DOHH2 (cell line): ENCODE data around the gene PEX26.

Experiments used
- EZH2phosphoT487 ChIP-seq: fragments of 200-600 bp; sonication (generic); IDR thresholded peaks from 2 replicates; pipeline ENCODE4 v1.6.1; 2017; ENCODE audit warnings: borderline replicate concordance, mild to moderate bottlenecking, antibody characterized with exemption, low read length, moderate library complexity, mixed read lengths
- TF ChIP-seq, protein P1 (sequence below): fragments of 200-600 bp; sonication (generic); IDR thresholded peaks from one replicate; pipeline ENCODE4 v1.5.1; 2014; ENCODE audit warnings: antibody characterized with exemption, mild to moderate bottlenecking, low read depth, low read length; ENCODE audit not compliant: poor library complexity, severe bottlenecking

DNA sequence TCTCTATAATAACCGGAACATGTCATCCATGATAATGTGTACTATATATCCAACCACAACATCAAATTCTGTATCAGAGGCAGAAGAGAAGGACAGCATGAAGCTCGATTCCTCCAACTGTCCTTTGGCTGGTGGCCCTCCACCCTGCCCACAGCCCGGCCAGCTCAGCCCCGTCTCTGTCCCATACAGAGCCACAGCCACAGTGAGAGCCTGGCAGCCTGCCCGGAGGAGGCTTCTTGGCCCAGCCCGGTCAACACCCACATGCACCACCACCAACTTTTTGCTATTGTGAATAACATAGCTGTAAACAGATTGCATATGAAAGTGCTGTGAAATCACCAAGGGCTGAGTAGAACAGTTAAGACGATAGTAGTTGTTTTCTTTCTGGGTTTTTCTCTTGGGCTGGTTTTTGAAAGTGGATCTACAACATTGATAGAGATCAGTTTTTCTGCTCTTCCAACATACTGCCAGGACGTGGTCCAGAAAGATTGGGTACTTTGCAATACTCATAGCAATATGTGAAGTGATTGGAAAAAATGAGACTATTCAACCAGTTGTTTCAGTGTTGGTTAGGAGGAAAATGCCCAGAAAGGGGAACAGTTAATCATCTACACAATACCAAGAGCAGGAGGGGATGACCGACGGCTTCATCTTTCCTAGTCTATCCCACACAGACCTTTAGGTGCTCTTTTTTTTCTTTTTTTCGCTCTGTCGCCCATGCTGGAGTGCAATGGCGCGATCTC lies 25.9 kb downstream of the PEX26 start:
- TF ChIP-seq, protein P1, sequence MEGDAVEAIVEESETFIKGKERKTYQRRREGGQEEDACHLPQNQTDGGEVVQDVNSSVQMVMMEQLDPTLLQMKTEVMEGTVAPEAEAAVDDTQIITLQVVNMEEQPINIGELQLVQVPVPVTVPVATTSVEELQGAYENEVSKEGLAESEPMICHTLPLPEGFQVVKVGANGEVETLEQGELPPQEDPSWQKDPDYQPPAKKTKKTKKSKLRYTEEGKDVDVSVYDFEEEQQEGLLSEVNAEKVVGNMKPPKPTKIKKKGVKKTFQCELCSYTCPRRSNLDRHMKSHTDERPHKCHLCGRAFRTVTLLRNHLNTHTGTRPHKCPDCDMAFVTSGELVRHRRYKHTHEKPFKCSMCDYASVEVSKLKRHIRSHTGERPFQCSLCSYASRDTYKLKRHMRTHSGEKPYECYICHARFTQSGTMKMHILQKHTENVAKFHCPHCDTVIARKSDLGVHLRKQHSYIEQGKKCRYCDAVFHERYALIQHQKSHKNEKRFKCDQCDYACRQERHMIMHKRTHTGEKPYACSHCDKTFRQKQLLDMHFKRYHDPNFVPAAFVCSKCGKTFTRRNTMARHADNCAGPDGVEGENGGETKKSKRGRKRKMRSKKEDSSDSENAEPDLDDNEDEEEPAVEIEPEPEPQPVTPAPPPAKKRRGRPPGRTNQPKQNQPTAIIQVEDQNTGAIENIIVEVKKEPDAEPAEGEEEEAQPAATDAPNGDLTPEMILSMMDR = no peak
- no peak for TF ChIP-seq EZH2phosphoT487
